HG03378 (cell line): Measurements from ENCODE around the gene SPDYE4.

Experiments
- ATAC-seq: cut with Tn5 transposase; IDR thresholded peaks from one replicate; pipeline ENCODE4 v1.9.1; 2021; ENCODE audit warnings: mild to moderate bottlenecking, moderate library complexity; ENCODE audit not compliant: unreplicated experiment

SPDYE4 gene

DNA sequence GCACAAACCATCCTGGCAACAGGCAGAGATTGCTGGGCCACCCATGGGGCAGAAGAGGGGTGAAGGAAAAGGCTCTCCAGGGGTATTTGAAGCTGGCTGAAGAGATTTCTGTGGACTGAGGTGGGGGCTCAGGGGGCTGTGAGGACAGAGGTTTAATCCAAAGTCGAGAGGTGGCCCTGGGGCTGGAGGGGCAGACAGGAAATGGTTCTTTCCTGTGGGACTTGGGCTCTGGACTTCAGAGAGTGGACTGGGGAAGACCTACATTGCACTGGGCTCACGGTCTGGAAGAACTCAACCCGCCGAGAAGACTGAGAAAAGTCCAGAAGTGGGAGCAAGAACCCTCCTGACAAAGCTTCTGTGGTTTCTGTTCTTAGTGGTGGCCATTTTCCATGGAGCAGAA lies 16.6 kb downstream of the SPDYE4 start:
- no peak for ATAC-seq

DNA sequence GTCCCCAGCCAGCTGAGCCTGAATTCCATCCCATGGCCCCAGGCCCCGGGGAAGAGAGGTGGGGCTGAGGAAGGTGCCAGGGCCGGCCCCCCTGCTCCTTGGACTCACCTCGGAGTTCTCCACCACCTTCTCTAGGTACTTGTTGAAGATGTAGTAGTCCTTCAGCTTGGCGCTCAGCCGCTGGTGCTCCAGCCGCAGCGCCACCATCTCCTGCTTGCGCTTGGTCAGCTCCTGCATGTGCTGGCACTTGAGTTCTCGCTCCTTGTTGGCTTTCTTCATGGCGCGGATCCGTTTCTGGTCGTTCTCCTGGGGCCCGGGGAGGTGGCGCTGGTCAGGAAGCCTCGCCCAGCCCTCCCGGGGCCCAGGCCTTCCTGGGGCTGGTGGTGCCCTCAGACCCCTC lies 17.0 kb downstream of the SPDYE4 start:
- ATAC-seq, result no peak

DNA sequence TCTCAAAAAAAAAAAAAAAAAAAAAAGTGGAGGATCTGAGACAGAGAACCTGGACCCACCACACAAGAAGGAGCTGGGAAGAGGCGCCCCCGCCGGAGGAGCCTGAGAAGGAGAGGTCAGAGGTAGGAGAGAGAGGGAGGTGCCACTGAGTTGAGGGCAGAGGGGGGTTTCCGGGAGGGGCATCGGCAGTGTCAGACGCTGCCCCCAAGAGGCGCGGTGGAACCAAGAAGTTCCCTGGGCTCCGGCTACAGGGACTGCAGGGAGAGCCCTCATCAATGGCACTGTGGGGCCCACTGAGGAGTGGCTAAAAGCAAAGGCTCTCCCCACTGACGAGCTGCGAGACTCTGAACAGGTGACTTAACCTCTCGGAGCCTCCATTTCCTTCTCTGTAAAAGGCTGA lies 17.9 kb downstream of the SPDYE4 start:
- no peak for ATAC-seq

- no peak for ATAC-seq
Measured at GRCh38 chr17:8739097-8739496, 19.2 kb downstream of the SPDYE4 start.

GRCh38 chr17:8736796-8737195 lies 21.6 kb downstream of the SPDYE4 start:
- ATAC-seq, result no peak

DNA sequence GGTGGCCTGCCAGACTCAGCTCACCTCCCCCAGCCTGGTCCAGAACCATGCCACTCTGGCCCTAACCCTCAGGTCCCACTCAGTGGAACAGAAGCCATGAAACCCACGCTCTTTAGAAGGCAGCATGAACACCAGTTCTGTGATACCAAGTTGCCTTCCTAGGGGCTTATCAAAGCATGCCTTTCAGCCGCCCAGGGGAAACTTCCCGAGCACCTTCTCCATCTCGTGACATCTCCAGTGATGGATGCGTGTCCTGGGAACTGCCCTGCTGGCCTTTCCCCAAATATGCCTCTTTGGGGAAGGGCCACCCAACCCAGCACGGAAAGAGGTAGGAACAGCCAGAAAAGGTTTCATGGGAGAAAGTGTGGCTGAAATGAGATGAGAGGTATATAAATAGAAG lies 22.0 kb downstream of the SPDYE4 start:
- no peak for ATAC-seq

GRCh38 chr17:8735336-8735939 lies 22.9 kb downstream of the SPDYE4 start:
- ATAC-seq, result no peak

- ATAC-seq, result no peak
Measured at GRCh38 chr17:8734876-8735275, 23.5 kb downstream of the SPDYE4 start.

DNA sequence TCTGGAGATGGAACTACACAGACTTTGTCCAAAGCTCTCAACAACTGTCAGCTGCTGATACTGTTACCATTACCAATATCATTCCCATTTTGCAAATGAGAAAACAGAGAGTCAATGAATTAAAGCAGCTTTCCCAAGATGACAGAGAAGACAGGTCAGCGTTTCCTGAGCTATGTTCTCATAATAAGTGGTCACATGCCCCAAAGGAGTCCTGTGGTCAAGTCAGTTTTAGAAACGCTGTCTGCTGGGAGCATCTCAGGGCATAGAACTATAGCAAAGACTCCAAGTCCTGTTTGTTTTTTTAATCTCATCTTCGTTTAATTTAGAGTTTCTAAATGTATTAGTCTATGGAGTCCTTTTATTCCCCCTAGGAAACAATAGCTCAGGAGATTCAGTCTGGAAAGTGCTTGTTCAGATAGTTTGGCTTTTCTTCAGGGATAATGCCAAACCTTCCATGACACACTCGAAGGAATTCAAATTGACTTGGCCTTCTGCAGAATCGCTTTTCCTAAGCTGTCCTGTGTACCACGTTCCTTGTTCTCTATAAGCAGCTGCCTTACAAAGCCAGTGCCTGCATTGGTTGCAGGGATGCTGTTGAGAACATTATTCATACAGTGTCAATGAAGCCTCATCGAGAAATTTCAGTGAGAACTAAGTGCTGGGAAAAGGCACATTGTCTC lies 25.8 kb downstream of the SPDYE4 start:
- no peak for ATAC-seq

GRCh38 chr17:8729860-8730259 lies 28.5 kb downstream of the SPDYE4 start:
- no peak for ATAC-seq

GRCh38 chr17:8729421-8729820 lies 28.9 kb downstream of the SPDYE4 start:
- no peak for ATAC-seq

DNA sequence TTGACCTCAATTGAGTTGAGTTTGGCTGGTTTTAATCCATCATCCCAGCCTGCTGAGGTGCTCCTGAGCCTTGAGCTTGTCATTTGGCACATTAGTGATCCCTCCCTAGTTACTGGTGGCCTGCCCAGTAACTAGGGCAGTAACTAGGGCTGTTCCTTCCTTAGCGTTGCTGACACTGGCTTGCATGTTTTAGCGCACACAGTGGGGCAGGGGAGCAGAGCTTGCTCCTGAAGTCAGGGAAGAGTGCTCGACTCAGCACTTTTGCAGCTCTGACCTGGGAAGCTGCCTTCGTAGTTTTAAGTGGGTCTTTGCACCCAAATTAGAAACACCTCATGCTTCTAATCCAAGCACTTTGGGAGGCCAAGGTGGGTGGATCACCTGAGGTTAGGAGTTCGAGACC lies 29.4 kb downstream of the SPDYE4 start:
- ATAC-seq, result no peak

GRCh38 chr17:8728251-8728938 lies 30.0 kb downstream of the SPDYE4 start:
- no peak for ATAC-seq

GRCh38 chr17:8726941-8727555 lies 31.3 kb downstream of the SPDYE4 start:
- ATAC-seq, result no peak

DNA sequence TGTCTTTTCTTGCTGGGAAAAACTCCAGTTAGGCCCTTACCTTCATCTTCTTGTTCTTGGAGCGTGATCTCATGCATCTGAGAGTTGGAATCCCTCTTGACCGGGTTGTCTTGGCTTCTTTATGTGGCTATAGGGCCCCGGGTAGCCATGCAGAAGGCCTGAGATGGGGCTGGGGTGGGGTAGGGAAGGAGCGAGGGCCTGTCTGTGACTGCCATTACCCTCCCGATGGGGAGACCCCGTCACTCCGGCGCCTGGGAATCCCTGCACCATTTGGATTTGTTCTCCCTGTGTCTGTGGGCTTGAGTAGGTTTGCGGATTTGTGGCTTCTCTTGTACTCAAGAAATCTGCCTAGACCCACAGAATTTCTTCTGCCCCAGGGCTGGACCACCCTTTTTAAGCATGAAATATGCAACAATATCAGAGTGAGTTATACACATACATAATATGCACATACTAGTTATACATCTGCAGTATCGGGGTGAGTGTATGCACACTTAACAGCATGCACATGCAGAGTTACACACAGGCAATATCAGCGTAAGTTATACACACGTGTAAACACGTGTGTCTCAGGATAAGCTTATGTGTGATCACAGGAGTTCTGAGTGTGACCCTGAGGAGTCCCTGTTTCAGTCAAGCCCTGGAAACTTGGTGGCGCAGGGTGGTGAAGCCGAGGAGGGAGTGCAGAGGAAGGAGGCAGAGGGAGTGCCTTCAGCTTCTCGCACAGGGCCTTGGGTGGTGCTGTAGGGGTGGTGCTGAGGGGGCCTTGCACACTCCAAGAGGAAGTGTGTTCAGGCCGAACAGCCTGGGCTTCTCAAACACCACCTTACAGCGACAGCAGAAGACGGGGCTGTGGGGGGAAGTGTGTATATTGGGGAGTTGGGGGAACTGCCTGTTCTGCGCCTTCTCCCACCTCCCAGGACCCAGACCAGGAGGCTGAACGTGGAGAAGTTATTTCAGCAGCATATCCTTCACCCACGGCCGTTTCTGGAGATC lies 32.2 kb downstream of the SPDYE4 start:
- no peak for ATAC-seq

GRCh38 chr17:8724451-8724850 lies 33.9 kb downstream of the SPDYE4 start:
- ATAC-seq, result no peak

GRCh38 chr17:8720596-8720995 lies 37.8 kb downstream of the SPDYE4 start:
- no peak for ATAC-seq

GRCh38 chr17:8719291-8720246 lies 38.8 kb downstream of the SPDYE4 start:
- ATAC-seq, result no peak

- no peak for ATAC-seq
Measured at GRCh38 chr17:8718001-8718563, 40.3 kb downstream of the SPDYE4 start.
